ENCODE data around the gene FRAS1.

Gene FRAS1

GRCh38 chr4:78370631-78371372 lies 313.7 kb downstream of the FRAS1 start:
- DNase-seq (ENCODE audit: low spot score) = no peak

GRCh38 chr4:78372355-78372988 lies 315.3 kb downstream of the FRAS1 start:
- DNase-seq (ENCODE audit: low spot score) = no peak

GRCh38 chr4:78377555-78377954 lies 320.4 kb downstream of the FRAS1 start:
- DNase-seq (ENCODE audit: low spot score) = no peak

GRCh38 chr4:78379040-78379439 lies 321.9 kb downstream of the FRAS1 start:
- DNase-seq (ENCODE audit: low spot score) = no peak

GRCh38 chr4:78379991-78380729 lies 323.0 kb downstream of the FRAS1 start:
- no peak for DNase-seq (ENCODE audit: low spot score)

- DNase-seq (ENCODE audit: low spot score) = no peak
Measured at GRCh38 chr4:78386679-78387078, 329.6 kb downstream of the FRAS1 start.

- DNase-seq (ENCODE audit: low spot score) = no peak
Measured at GRCh38 chr4:78395642-78396041, 338.5 kb downstream of the FRAS1 start.

- no peak for DNase-seq (ENCODE audit: low spot score)
Measured at GRCh38 chr4:78396613-78397291, 339.6 kb downstream of the FRAS1 start.

- no peak for DNase-seq (ENCODE audit: low spot score)
Measured at GRCh38 chr4:78397292-78397630, 340.1 kb downstream of the FRAS1 start.

- no peak for DNase-seq (ENCODE audit: low spot score)
Measured at GRCh38 chr4:78409612-78410202, 352.6 kb downstream of the FRAS1 start.

- no peak for DNase-seq (ENCODE audit: low spot score)
Measured at GRCh38 chr4:78410225-78410624, 353.1 kb downstream of the FRAS1 start.

GRCh38 chr4:78410676-78411075 lies 353.6 kb downstream of the FRAS1 start:
- no peak for DNase-seq (ENCODE audit: low spot score)

- no peak for DNase-seq (ENCODE audit: low spot score)
Measured at GRCh38 chr4:78414116-78414515, 357.0 kb downstream of the FRAS1 start.

GRCh38 chr4:78417603-78418002 lies 360.5 kb downstream of the FRAS1 start:
- no peak for DNase-seq (ENCODE audit: low spot score)

GRCh38 chr4:78418406-78418805 lies 361.3 kb downstream of the FRAS1 start:
- DNase-seq (ENCODE audit: low spot score) = no peak

- no peak for DNase-seq (ENCODE audit: low spot score)
Measured at GRCh38 chr4:78423790-78424189, 366.7 kb downstream of the FRAS1 start.

- DNase-seq (ENCODE audit: low spot score) = no peak
Measured at GRCh38 chr4:78424461-78424860, 367.3 kb downstream of the FRAS1 start.

- no peak for DNase-seq (ENCODE audit: low spot score)
Measured at GRCh38 chr4:78426972-78427371, 369.8 kb downstream of the FRAS1 start.

- DNase-seq (ENCODE audit: low spot score) = no peak
Measured at GRCh38 chr4:78428996-78429395, 371.9 kb downstream of the FRAS1 start.

GRCh38 chr4:78432896-78433295 lies 375.8 kb downstream of the FRAS1 start:
- DNase-seq (ENCODE audit: low spot score) = no peak

GRCh38 chr4:78437608-78438088 lies 380.5 kb downstream of the FRAS1 start:
- DNase-seq (ENCODE audit: low spot score) = no peak

- DNase-seq (ENCODE audit: low spot score) = no peak
Measured at GRCh38 chr4:78439328-78439727, 382.2 kb downstream of the FRAS1 start.

Data from NAMALWA (cell line).